Activated CD4-positive, alpha-beta T cell treated with anti-CD3 and anti-CD28 coated beads for 48 hours (primary cell): ENCODE measurements around the gene SPATA1.

ENCODE experiments used
- DNase-seq: peaks from one replicate; pipeline ENCODE4 v3.0.0-alpha.2; 2020

The SPATA1 gene

DNA sequence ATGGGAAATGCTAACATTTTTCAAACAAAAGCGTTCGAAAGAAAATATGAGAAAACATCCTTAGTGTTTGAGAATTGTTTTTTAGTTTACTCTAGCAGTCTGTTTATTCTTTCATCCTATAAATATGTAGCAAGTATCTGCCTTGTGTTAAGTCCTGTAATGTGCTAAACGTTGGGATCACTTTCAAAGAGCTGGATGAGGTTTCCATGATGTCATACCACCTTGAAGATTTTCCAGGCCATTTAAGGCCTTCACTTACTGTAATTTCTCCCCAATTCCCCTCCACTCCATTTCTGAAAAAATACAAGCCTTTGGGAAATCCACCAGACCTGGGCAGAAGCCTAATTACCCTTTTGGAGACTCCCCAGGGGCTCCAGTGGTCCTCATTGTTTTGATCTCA, 92.2 kb downstream of the SPATA1 start:
- DNase-seq: no peak

DNA sequence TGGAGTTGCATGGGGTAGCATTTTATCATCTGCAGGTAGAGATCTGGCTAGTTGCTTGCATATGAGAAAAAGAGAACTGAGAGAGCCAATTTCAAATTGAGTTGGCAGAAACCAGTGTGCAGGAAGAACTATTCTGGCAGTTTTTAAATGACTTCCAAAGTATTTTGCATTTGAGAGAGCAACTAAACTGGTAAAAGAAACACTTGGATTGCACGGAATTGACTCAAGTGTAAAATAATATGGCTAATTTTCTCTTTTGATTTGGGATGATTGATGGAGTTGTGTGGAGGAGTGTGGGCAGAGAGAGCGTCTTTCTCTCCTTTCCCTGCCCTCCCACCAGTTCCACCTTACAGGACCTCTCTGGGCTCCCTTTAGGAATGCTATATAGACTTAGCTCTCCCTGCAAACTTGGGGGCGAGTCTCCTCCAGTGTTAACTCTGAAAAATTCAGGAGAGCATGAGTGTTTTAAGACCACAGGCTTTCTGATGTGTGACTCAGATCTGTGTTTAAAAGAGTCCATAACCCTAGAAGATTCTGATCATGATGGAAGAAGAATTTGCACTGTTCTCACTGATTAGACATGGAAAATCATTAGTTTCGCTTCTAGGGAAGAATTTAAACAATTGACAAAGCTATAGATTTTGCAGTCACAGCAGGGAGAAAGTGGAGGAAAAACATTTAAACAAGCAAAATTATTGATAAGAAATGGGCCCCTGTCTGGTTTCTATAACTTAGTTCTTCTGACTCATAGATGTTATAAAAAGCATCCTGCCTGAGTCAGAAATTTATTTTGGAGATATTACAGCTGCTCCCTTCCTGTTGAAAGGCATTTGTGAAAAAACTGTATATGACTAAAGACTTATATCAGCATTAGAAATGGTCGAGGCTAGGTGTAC, 92.9 kb downstream of the SPATA1 start:
- DNase-seq: no peak

DNA sequence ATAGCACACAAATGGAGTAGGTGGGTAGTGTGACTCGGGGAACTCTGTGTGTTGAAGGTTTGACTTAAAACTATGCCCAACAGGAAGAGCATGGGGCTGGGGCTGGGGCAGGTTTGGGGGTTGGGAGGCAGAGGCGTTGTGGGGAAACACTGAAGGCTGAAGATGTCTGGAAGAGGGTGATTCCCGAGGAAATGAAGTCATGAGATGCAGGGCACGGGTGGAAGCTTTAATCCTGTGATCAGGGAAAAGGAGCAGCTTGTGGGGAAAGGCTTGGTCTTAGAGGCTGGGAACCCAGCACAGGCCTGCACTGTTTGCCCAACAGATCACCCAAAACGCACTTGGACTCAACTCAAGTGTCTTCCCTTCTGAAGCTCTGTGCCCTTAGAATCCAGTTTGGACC, 94.6 kb downstream of the SPATA1 start:
- DNase-seq: no peak

DNA sequence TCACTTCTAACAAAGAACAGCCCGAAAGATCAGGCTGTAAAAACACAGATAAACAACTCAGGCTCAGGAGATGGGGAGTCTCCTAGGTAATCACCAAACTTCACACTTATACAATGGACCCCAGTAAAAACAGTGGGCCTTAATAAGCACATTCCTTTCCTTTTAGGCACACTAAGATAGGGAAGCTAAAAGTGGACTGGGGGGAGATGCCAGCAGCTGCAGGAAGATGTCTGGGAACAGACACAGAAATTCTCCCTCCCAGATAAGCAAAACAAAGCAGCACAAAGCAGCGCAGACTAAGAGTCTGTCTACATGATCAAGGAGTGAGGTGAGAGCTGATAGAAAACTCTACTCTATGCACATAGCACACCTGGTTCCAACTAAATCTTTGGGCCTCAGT, 97.0 kb downstream of the SPATA1 start:
- no peak for DNase-seq

DNA sequence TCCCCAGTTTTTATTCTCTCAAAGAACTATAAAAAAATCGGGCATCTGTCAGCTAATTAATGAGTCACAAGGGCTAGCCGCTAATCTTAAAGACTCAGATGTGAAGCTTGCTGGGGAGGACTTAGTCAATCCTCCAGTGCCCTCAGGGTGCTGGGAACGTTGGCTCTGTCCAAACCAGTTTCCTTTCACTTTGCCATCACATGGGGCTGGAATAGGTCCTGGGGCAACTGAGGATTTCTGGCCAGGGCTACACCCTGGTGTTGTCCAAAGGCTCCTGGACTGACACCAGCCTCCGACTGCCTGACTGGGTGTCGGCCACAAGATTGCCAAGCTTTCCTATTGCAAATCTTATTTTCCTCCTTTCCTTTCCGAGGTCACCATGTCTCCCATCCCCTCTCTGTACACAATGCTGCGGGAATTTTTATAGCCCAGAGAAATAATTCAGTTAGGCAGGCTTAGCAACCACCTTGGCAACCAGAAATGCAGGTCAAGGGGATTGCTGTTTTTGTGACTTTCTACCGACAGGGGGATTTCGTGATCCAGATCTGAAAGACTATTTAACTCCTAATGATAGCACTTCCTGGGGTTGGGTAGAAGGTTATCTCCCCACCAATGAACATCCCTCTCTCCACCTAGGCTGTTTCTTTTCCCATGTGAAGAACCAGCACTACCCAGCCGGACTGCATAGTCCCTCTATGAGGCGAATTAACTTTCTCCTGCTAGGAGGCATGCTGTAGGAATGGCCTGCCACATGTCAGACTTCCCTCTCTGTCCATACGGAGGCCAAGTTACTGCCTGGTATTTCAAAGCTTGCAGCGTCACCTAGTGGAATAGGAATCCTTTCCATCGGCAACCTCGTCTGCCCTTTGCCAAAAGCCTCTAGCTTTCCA, 98.0 kb downstream of the SPATA1 start:
- no peak for DNase-seq

DNA sequence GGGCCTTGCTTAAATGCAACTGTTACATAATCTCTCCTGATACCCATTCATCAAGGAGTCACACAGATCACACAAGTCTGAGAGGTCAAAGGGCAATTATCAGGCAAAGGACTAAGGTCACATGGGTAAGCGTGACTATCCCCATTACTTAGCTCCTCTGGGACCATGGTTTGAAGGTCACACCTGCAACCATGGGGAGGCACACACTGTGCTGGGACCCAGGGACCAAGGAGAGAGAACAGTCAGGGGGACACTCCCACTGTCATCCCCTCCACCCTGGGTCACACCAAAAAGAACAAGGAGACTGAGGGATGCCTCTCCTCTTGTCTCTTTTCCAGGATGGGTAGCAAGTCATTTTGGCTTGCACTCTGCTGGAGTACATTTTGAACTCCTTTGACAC, 99.0 kb downstream of the SPATA1 start:
- no peak for DNase-seq

DNA sequence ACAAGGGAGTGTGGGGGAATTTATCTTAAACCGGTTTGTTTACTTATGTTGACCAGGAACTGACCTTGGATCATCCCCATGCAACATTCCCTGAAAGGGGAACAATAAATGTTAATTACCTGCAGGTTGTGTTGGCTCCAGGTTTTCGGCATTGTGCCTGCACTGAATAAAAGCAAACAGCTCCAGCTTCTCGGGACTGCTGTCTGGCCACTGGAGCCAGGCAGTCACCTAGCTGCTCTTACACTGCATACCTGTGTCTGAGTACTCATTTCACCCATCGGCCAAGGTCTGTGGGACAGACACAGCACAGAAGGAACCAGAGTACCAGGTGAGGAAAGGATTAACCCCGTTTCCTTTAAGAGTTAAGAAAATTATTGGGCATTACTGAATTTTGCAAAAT, 100.8 kb downstream of the SPATA1 start:
- no peak for DNase-seq

DNA sequence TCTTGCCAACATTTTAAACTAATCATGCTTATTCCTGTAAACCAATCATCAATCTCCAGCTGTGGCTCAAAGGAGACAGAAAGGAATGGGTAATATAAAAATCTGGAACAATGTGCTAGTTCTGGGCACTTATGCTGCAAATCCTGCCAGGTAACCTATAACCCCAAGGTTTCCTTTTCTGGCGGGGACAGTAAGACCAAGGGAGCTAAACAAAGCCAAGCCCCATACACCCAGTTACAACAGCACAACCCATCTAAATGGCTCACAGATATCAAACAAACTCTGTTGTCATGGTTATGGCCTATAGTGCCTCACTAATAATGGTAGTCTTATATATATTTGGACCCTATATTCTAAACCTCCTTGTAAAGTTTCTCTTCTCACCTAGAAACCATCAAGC, 104.9 kb downstream of the SPATA1 start:
- DNase-seq: no peak

DNA sequence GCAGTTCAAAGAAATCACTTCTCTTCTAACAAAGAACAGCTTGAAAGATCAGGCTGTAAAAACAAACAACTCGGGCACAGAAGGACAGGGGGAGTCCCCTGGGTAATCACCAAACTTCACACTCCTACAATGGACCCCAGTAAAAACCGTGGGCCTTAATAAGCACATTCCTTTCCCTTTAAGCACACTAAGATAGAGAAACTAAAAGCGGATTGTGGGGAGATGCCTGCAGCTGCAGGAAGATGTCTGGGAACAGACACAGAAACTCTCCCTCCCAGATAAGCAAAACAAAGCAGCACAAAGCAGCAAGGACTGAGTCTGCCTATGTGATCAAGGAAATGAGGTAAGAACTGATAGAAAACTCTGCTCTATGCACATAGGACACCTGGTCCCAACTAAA, 105.6 kb downstream of the SPATA1 start:
- DNase-seq: no peak

DNA sequence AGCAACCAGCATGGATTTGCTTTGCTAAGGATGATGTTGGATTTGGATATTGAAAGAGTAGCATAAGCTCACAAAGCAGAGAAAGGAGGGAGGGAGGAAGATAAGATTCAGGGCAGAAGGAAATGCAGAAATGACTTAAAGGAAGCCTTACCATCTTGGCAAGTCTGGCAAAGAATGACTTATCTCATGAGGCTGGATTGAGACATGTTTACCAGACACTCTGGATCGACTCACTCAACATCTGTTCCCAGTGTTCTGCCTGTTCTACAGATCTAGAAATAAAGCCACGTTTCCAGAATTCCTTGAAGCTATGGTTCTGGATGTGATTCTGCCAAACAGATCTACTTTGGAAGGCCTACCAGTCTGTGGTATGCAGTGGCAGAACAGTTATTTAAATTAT, 106.8 kb downstream of the SPATA1 start:
- no peak for DNase-seq

DNA sequence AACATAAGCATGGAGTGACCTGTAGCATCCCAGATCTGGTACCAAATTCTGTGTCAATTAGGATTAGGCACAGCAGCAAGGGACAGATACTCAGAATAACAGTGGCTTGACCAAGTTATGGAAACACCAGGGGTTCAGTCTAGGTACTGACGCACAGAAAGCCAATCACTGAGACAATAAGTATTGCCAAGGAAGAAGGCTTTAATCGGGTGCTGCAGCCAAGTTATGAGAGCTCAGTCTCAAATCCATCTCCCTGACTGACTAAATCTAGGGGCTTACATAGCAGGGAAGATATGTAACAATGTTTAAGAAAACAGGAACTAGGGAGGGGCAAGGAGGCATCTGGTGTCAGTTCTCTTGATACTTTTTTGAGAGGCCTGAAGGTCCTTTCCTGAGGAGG, 107.7 kb downstream of the SPATA1 start:
- no peak for DNase-seq

DNA sequence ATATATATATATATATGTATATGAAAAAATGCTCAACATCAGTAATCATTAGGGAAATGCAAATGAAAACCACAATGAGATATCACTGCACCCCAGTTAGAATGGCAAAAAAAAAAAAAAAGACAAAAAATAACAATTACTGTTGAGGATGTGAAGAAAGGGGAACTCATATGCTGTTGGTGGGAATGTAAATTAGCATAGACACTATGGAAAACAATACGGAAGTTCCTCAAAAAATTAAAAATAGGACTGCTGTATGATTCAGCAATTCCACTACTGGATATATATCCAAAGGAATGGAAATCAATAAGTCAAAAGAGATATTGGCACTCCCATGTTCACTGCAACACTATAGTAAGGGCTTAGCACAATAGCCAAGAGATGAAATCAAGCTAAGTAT, 109.6 kb downstream of the SPATA1 start:
- no peak for DNase-seq
